Activated T-cell treated with anti-CD3 and anti-CD28 coated beads, Interleukin-2, amount 50 U/mL, for 72 hours (primary cell): ENCODE measurements around the gene ANXA11. TPM values are rescaled to one million over a fixed set of nuclear protein-coding genes. Genes with fewer than 3 reads are reported as not detected.

Source experiments
- ATAC-seq, 2 donors: fragments of 150-1000 bp; cut with Tn5 transposase; replicated peaks in 1 of 2; 2 replicates each; pipeline ENCODE4 v1.10.0; 2021; ENCODE audit warnings: moderate library complexity in 2 of 2, mild to moderate bottlenecking in 1 of 2
- DNase-seq, 2 donors: peaks; one replicate each; pipeline ENCODE4 v3.0.0; 2021 to 2022; ENCODE audit warnings: mixed read lengths in 1 of 2
- H3K27ac Mint-ChIP-seq: one replicate; pipeline ENCODE4 v1.8.0; 2022; ENCODE audit warnings: mild to moderate bottlenecking, moderate library complexity, mixed read lengths
- H3K27me3 Mint-ChIP-seq: one replicate; pipeline ENCODE4 v1.8.0; 2022; ENCODE audit warnings: low read depth, mixed read lengths
- H3K36me3 Mint-ChIP-seq, 2 donors: one replicate each; pipeline ENCODE4 v1.8.0; 2022; ENCODE audit warnings: mixed read lengths in 2 of 2, mild to moderate bottlenecking in 1 of 2; ENCODE audit not compliant: insufficient read depth in 2 of 2
- H3K4me1 Mint-ChIP-seq: one replicate; pipeline ENCODE4 v1.8.0; 2022; ENCODE audit warnings: low read depth, mixed read lengths
- H3K4me3 Mint-ChIP-seq, 2 donors: one replicate each; pipeline ENCODE4 v1.8.0; 2022; ENCODE audit warnings: mild to moderate bottlenecking in 2 of 2, mixed read lengths in 2 of 2, moderate library complexity in 2 of 2
- H3K9me3 Mint-ChIP-seq, 2 donors: one replicate each; pipeline ENCODE4 v1.8.0; 2022; ENCODE audit warnings: mixed read lengths in 2 of 2
- total RNA-seq, 2 donors: library from RNA; stranded (reverse); gene quantifications; one replicate each; pipeline ENCODE4 v1.2.3, GENCODE V29; 2022

Gene ANXA11
- total RNA-seq, 2 donors from 2014 or later = 207 to 229 TPM

DNA sequence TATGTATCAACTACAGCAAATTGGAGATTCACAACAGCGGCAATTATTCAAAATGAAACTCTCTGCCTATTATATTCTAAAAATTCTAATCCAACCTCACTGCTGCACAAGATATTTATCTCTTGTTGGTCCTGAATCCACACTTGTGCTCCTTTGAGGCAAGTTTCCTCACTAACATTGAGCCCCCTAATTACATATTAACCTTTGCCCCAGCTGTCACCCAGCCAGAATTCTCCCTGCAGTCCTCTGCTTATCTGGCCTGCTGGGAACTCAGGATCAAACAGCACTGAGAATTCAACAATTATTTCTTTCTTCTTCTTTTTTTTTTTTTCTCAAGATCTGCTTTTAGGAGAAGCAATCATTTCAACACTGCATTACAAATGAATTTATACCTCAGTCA, 94.4 kb downstream of the ANXA11 start:
- DNase-seq = no peak
- H3K27ac Mint-ChIP-seq = no peak overlapping the region
- no peak for ATAC-seq
- H3K9me3 Mint-ChIP-seq = peaks cover 7 to 9% of the 10 kb centered on the region in 2 donors
- no peak overlapping the region for H3K4me3 Mint-ChIP-seq
- H3K4me1 Mint-ChIP-seq = no peaks in the 10 kb centered on the region
- peaks cover 11 to 21% of the 10 kb centered on the region in 2 donors for H3K36me3 Mint-ChIP-seq
- no peaks in the 10 kb centered on the region for H3K27me3 Mint-ChIP-seq

DNA sequence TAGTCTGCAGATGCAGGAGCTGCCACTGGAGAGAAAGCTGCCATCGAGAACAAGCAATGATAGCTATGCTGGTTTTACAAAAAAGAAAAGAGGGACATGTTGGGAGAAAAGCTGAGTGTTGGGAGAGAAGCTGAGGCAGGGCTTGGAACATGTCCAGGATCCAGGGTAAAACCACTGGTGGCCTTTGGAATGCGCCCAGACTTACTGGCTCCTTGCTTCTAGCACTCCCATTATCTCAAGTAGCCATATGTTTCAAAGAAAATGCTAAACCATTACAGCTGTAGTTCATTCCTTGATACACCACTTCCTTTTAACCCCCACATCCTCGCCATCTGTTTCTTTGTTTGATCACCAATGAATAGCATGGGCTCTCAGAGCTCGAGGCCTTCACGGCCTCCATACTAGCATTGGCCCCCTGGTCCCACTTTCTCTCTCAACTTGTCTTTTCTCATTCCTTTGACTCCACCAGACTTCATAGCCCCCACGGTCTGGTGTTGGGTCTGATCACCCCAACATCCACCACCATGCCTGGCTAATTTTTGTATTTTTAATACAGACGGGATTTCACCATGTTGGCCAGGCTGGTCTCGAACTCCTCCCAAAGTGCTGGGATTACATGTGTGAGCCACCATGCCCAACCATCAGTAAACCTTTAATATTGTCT, 96.6 kb downstream of the ANXA11 start:
- DNase-seq = no peak
- peaks cover 11 to 21% of the 10 kb centered on the region in 2 donors for H3K36me3 Mint-ChIP-seq

DNA sequence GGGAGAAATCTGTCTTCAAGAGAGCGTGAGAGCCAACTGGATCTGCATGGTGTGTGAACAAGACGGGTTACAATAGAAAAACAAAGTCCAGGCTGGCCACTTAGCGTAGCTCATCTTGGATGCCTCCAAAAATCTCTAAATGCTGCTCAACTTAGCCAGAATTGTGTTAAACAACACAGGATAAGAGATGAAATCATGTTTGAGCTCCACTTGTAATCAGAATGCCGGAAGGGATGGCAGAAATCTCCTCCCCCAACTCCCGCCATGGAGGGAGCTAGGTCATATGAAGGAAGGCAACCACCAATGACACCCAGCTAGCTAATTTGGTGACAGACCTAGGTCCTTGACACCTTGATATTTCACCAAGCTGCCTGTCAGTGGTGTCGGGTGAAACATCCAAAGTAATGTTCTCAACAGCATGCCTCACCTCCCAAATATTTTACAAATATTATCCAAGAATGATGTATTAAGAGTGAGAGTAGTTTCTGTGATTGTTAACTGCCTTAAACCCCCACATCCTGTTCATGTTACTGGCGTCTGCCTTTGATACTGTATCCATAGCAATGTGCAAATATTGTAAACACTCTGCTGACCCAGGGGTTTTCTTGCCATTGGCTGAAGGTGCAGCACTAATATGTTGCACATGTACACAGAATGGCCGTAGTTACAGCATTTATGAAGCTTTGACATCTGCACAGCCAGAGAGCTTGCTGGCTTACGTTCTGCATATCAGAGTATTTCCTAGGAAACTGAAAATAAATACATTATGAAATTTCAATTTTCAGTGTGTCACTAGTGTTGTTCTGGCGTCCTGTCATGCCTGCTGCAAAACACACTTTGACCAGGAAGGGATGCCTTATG, 101.0 kb downstream of the ANXA11 start:
- ATAC-seq (peak; percentile 46 to 60), DNase-seq (no peak)
- Mint-ChIP-seq H3K36me3 (peaks cover 8 to 17% of the 10 kb centered on the region in 2 donors), H3K9me3 (peaks cover 7 to 9% of the 10 kb centered on the region in 2 donors), H3K27me3 (no peaks in the 10 kb centered on the region), H3K4me1 (no peaks in the 10 kb centered on the region), H3K4me3 (no peak overlapping the region), H3K27ac (no peak overlapping the region)

More for the DNA sequence above, 96.6 kb downstream of the ANXA11 start:
- Mint-ChIP-seq H3K27me3 (no peaks in the 10 kb centered on the region), H3K4me1 (no peaks in the 10 kb centered on the region), H3K27ac (no peak overlapping the region), H3K4me3 (no peak overlapping the region), H3K9me3 (peaks cover 7 to 9% of the 10 kb centered on the region in 2 donors)
- no peak for ATAC-seq

Other genes with a start within 250 kb of the ANXA11 start
- gene TMEM254, start 126.9 kb downstream of the ANXA11 start, total RNA-seq = 10 to 100 TPM; 15.6 to 15.8 TPM
- gene PLAC9, start 72.8 kb downstream of the ANXA11 start, total RNA-seq = not detected
- not detected for gene MAT1A, start 84.1 kb upstream of the ANXA11 start, total RNA-seq
- gene DYDC1, start 151.2 kb upstream of the ANXA11 start, total RNA-seq = not detected
- not detected for gene DYDC2, start 151.2 kb upstream of the ANXA11 start, total RNA-seq
- 10 to 100 TPM; 11.0 to 15.5 TPM for gene PRXL2A, start 203.0 kb upstream of the ANXA11 start, total RNA-seq
- 10 to 100 TPM; 44.2 to 47.8 TPM for gene TSPAN14, start 248.8 kb upstream of the ANXA11 start, total RNA-seq